ENCODE data around the gene GSN.
A peak's percentile ranks its signal among the peaks of the same experiment; 100 is the strongest.

GSN gene

GRCh38 chr9:121274851-121275250, 6.9 kb downstream of the GSN start:
- FAIRE-seq = no peak

- no peak for FAIRE-seq
These were observed 8.1 kb downstream of the GSN start for GRCh38 chr9:121275781-121276658.

GRCh38 chr9:121277026-121277425, 9.1 kb downstream of the GSN start:
- no peak for FAIRE-seq

- FAIRE-seq = no peak
These were observed 9.7 kb downstream of the GSN start for GRCh38 chr9:121277518-121278295.

GRCh38 chr9:121278477-121279261, 10.7 kb downstream of the GSN start:
- FAIRE-seq = peak; percentile 90

GRCh38 chr9:121279776-121280388, 11.9 kb downstream of the GSN start:
- no peak for FAIRE-seq

- no peak for FAIRE-seq
These were observed 13.0 kb downstream of the GSN start for GRCh38 chr9:121280715-121281613.

GRCh38 chr9:121281614-121282276, 13.8 kb downstream of the GSN start:
- no peak for FAIRE-seq

GRCh38 chr9:121282277-121283079, 14.5 kb downstream of the GSN start:
- FAIRE-seq = no peak

DNA sequence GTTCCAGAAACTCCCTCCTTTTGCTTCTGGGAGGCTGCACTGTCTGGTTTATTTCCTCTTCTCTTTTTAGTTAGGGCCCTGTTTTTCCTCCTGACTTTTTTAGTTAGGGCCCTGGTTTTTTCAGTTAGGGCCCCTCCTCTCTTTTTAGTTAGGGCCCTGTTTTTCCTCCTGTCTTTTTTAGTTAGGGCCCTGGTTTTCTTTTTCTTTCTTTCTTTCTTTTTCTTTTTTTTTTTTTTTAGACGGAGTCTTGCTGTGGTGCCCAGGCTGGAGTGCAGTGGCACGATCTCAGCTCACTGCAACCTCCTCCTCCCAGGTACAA, 15.1 kb downstream of the GSN start:
- no peak for FAIRE-seq

DNA sequence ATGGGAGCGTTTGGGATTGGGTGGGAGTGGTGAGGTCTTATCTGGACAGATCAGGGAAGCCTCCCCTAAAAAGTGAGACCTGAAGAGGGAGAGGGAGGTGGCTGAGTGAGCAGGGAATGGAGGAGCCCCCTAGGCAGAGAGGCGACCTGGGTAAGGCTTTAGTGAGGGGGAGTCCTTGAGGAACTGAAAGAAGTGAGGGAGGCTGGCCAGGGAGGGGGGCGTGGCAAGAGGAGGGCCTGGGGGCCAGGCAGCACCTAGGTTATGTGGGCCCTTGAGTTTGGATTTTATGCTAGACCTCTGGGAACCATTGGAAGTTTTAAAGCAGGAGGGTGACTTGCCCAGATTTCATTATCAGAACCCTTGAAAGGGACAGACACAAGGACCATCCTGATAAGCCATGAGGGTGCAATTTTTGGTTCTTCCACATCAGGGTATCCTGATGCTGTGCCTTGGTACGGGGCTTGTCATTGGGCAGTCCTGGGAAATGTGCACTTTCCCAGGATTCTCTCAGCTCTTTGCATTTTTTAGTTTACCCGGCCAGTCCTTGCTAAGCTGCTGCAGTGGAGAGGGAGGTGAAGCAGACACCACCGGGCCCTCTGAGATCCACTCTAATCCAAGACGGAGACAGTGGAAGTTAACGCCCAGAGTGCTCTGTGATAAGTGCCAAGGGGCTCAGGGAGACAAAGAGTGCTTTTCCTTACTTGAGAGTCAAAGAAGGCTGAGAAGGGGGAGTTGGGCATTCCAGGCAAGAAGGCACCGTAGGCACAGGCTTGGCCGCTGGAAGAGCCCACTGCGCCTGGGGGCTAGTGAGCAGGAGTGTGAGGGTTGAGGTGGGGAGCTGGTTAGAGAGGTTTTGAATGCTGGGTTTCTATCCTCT, 16.1 kb downstream of the GSN start:
- FAIRE-seq = no peak

- FAIRE-seq = no peak
These were observed 16.9 kb downstream of the GSN start for GRCh38 chr9:121284733-121285451.

DNA sequence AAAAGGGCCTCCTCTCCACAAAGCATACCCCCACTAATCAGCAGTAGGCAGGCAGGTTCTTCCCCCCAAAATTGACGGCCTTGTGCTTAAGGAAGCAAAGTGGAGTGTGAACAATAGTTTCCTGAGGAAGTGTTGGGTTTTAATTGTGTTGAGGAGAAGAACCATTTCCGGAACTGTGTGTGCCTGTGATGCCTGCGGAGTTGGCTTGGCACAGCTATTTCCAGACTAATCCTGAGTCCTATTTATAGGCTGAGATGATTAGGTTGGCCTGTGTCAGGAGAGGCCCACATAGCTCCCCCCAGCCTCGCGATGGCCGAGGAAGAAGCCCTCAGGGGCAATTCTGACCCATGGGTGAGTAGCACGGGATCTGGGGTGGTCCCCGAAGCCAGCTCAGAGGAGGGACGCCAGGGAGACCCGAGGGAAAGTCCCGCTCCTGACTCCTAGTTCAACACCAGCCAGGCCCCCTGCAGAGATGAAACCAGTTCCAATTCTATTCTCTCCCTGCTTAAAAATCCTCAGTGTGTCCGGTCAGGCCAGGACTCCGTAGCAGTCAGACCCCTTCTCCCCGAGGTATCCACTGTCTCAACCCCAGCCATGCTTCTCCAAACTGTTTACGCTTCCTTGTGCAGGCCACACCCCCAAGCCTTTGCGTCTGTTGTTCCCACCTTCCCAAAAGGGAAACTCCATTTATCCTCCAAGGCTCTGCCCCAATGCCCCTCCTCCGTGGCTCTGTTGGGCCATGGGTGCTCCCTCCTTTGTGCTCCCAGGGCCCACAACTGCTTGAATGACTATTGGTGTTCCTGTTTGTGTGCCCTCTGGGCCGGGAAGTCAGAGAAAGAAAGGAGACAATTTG, 18.1 kb downstream of the GSN start:
- FAIRE-seq = no peak

- FAIRE-seq = no peak
These were observed 18.7 kb downstream of the GSN start for GRCh38 chr9:121286688-121286972.

DNA sequence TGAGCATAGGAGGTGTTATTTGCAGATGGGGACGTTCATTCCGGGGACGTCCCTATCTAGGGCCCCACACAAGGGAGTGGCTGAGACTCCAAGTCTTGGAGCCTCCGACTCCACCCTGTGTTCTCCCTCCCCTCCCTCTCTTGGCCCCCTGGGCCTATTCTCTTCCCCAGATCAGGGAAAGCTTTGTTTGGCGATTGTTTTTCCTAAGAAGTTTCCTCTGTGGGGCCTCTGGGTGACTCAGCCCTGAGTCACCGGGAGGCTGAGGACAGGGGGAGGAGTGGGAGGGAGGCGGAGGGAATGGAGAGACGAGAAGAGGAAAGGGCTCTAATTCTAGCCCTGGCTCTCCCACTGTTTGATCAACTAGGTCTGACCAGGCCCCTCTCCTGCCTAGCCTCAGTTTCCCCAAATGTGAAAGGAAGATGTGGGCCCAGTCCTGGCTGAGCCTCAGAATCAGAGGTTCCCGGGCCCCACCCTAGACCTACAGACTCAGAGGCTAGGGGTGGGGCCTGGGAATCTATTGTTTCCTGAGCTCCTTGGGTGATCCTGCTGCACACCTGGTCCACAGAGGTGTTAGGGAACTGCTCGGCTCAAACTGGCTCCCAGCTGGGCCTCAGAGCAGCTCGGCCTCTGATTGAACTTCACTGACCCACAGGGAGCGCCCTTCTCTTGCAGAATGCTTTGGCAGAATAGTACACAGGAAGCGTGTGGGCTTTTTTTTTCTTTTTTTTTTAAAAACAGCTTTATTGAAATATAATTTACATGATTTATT, 19.2 kb downstream of the GSN start:
- peak; percentile 89 for FAIRE-seq

DNA sequence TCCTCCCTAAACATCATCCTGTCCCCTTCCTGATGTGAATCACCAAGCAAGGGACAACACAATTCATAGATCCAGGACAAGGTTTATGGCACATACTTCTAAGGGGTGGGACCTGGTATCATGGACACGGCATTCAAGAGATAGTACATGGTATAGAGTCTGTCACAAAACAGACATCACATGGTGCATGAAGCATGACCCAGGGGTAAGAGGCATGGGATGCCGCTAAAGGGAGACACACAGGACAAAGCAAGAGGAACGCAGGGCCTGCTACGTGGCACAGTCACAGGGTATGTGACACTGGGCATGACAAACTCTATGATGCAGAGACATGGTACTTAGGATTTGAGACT, 20.7 kb downstream of the GSN start:
- FAIRE-seq = no peak
